Adrenal gland (tissue), 5 donors: ENCODE measurements around the gene PIPOX.

Source experiments
- CTCF ChIP-seq, 6 experiments: fragments of 450-650 bp in 4 of 6; fragments of 200-600 bp in 2 of 6; sonication (generic) in 1 of 6; IDR thresholded peaks; 1 replicate in 5 of 6; 2 replicates in 1 of 6; pipeline versions ENCODE4 v1.5.1 to v1.8.0; 2016 to 2021; ENCODE audit warnings: antibody characterized with exemption in 6 of 6, mild to moderate bottlenecking in 2 of 6, moderate library complexity in 1 of 6
- POLR2A ChIP-seq, 2 donors: fragments of 450-650 bp; IDR thresholded peaks; one replicate each; pipeline ENCODE4 v1.6.1; 2017; ENCODE audit warnings: antibody characterized with exemption in 2 of 2, mild to moderate bottlenecking in 2 of 2, moderate library complexity in 1 of 2
- donor health status: DM: no; HTN: no; CAD: no.

- TF ChIP-seq POLR2A (IDR thresholded peaks at IDR 0.05) (no peak), CTCF (IDR thresholded peaks at IDR 0.05) (no peak)
Measured at GRCh38 chr17:29079433-29079832, 36.5 kb downstream of the PIPOX start.
